Colon (tissue), 2 donors: ENCODE results near the gene CDCA3.
"Not testable (repeated sequence)": the region's sequence is repeated elsewhere in the genome, so short reads cannot be mapped to it uniquely, and the experiment has no call there.

Experiments used
- FAIRE-seq: peaks from 2 replicates; lab custom pipeline; 2012; peaks lifted over from hg19 to GRCh38; lab: Jason Lieb, UNC
- donor health status: control.
- donor health status: control.

Gene CDCA3

GRCh38 chr12:6872073-6873048, 21.3 kb upstream of the CDCA3 start:
- no peak for FAIRE-seq

DNA sequence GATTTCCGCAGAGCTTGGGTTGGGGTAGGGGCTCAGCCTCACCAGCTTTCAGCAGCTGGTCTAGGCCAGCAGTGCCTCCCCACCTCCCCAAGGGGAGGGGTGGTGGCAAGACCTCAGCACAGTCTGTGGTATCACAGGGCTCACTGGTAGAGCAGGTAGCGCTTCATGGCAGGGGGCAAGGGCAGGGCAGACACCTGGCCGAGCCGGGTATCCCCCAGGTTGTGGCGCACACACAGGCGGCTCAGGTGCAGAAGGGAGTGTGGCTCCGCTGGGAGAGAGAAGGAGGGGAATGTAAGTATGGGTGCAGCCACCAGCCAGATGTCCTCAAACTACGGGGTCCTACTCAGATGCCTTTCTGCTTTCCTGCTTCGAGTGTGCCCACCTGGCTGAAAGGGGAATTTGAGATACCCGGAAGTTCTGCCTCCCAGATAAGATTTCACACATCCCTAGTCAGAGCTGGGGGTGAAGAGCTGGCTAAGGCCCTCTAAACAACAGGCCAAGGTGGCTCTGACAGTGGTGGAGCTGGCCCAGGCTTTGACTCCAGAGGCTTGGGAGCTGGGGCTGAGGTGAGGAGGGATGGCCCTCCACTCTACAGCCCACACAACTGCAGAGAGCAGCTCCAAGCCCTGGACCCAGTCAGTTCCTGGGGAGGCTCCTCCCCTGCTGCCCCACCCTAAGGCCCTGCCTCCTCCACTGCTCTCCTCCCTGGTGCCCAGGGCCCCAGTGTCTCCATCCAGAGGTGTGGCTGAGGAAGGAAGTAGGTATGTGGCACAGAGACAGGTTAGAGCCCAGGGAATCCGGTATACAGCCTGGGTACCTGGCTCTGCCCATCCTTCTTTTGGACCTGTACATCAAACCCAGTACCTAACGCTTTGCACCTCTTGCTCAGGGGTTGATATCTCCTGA, 20.2 kb upstream of the CDCA3 start:
- FAIRE-seq: no peak

- not testable (repeated sequence) for FAIRE-seq
Measured at GRCh38 chr12:6870304-6870703, 19.2 kb upstream of the CDCA3 start.

GRCh38 chr12:6869049-6870021, 18.2 kb upstream of the CDCA3 start:
- FAIRE-seq: no peak

DNA sequence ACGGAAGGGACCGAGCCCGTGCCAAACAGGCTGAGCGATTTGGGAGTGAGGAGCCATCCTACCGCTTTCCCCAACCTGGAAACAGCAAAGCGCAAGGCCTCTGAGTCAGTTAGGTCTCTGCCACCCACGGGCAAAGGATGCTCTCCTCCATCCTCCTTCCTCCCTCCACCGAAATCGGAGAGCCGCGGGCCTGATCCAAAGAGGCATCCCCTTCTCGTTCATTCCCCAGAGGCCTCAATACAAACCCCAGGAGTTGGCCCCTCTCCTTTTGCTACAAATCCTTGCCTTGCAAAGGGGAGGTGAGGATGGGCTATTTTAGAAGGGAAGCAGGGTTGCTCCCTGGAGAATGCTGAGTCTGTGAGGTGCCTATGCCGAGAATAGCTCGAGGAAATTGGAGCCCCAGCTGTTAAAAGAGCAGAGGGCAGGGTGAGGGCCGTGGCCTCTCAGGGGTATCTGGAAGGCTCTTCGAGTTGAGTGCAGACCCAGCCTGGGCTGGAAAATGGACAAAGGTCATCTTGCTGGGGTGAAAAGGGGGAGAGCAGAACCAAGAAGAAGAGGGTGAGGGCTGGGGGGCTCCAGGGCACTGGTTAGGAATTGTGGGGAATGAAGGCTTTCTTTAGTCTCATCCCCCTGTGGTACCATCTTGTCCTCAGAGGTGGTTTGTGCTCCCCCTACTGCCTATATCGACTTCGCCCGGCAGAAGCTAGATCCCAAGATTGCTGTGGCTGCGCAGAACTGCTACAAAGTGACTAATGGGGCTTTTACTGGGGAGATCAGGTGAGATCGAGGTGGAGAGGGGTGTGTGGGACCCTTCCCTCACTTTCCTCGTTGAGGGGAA, 17.3 kb upstream of the CDCA3 start:
- no peak for FAIRE-seq

DNA sequence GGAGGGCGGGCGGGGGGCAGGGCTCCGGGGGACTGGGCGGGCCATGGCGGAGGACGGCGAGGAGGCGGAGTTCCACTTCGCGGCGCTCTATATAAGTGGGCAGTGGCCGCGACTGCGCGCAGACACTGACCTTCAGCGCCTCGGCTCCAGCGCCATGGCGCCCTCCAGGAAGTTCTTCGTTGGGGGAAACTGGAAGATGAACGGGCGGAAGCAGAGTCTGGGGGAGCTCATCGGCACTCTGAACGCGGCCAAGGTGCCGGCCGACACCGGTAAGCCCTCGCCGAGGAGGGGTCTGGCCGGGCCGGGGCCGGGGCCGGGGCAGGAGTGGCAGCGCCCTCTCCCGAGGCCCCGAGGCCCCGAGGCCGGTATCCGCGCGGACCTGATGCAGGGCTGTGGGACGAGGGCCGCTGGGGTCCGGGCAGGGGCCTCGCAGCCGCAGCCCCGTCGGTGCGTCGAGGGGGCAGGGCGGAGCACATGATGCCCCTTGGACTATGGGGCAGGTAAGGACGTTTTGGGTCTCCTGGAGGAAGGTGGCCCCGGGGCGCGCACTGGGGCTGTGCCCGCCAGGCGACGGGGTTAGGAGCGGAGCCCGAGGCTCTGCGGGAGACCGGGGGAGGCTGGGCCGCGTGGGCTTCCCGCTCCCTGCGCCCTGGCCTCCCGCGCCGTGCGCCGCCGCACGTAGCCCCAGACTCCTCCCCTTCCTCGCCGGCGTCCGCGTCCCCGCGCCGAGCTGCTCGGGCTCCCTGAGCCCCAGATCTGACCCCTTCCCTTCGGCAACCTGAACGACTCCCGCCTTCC, 16.5 kb upstream of the CDCA3 start, which contains the start of gene TPI1:
Gene TPI1, plus strand, starts transcription at position 119 of the 798 bp plus-strand sequence. Its CDS starts 36 bp downstream, at position 155.
- FAIRE-seq: no peak

DNA sequence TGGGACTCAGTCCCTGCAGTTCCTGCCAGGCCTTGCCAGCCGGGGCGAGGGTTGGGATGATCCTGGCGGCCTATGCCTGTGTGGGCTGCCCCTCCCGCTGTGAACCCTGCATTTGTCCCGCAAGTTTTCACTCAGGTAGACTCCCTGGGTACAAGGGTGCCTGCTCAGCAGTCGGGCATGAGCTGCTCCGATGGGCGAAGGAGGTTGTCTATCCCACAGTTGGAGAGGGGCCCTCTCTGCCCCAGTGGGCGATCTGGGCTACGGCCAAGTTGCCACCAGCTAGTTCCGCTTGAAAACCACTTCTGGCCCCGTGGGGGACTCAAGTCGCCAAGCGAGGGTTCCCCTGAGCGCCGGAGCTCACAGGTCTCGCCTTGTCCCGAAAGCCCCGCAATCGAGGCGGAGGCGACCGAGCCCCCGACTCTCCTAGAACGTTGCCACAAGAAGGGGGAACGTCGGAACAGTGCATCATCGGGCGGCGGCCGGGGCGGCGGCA, 15.9 kb upstream of the CDCA3 start:
- FAIRE-seq: no peak

DNA sequence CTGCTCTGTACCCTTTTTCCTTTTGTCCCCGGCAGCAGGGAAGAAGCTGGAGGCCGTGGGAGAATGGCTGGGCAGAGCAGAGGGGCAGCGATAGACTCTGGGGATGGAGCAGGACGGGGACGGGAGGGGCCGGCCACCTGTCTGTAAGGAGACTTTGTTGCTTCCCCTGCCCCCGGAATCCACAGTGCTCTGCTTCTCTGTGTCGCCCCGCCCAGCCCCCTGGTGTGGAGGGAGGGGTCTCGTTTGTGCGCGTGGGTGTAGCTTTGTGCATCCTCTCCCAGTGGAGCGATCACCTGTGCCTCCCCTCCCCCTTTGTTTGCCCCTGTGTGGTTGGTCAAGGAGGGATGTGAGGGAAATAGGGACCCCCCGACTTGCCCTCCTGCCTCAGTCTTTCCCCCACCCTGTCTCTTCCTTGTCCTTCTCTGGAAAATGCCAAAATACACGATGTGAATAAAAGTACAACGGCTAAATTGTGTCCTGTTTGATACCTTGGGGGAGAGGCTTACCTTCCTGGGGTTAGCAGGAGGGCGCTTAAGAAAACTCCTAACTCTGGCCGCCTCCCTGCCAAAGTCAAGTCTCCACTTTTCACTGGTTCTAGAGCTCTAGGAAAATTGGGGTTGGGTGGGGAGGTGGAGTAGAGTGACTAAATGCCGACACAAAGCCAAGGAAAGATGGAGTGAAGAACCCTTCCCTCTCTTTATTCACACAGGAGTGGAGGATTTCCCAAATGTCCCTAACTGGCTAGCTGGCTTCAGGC, 15.3 kb upstream of the CDCA3 start:
- FAIRE-seq: no peak

- not testable (repeated sequence) for FAIRE-seq
Measured at GRCh38 chr12:6865307-6865706, 14.2 kb upstream of the CDCA3 start.

- FAIRE-seq: no peak
Measured at GRCh38 chr12:6863586-6864321, 12.7 kb upstream of the CDCA3 start.

- no peak for FAIRE-seq
Measured at GRCh38 chr12:6863033-6863432, 11.9 kb upstream of the CDCA3 start.

DNA sequence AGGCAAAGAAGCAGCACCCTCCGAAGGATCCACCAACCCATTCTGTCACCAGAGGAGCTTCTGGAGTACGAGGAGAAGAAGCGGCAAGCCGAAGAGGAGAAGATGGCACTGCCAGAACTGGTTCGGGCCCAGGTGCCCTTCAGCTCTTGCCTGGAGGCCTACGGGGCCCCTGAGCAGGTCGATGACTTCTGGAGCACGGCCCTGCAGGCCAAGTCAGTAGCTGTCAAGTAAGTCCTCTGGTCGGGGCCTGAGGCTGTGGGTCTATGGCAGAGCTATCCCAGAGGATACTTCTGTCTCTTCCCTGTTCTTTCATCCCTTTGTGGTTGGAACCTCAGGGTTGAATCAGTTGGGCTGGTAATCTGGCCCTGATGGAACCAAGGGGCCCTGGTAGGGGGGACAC, 10.3 kb upstream of the CDCA3 start:
- FAIRE-seq: no peak

- no peak for FAIRE-seq
Measured at GRCh38 chr12:6860942-6861341, 9.9 kb upstream of the CDCA3 start.

DNA sequence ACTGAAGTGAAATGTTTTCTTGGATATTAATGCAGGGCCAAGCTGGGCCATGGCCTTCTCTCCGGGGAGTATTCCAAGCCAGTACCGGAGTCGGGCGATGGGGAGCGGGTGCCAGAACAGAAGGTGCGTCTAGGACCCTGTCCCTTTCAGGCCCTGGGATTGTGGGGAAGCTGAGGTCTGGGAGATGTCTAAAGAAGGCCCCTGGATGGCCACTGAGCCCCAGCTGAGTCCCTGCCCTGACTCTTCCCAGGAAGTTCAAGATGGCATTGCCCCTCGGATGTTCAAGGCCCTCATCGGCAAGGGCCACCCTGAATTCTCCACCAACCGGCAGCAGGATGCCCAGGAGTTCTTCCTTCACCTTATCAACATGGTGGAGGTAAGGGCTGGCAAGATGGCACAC, 9.0 kb upstream of the CDCA3 start:
- no peak for FAIRE-seq

- no peak for FAIRE-seq
Measured at GRCh38 chr12:6858799-6859198, 7.7 kb upstream of the CDCA3 start.

DNA sequence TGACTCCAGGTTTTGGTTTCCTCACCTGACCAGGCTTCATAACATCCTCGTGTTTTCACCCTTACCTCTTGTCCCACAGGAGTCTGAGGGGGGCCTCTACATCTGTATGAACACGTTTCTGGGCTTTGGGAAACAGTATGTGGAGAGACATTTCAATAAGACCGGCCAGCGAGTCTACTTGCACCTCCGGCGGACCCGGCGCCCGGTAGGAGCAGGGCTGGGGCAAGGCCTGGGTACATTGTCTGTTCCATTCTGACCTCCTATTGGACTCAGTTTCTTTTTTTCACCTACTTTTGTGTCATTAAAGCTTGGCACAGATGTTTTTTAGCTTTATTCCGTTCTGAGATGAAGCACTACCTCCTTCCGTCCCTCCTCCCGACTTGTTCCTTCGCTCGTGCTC, 4.2 kb upstream of the CDCA3 start:
- no peak for FAIRE-seq

GRCh38 chr12:6854036-6854435, 3.0 kb upstream of the CDCA3 start:
- no peak for FAIRE-seq

DNA sequence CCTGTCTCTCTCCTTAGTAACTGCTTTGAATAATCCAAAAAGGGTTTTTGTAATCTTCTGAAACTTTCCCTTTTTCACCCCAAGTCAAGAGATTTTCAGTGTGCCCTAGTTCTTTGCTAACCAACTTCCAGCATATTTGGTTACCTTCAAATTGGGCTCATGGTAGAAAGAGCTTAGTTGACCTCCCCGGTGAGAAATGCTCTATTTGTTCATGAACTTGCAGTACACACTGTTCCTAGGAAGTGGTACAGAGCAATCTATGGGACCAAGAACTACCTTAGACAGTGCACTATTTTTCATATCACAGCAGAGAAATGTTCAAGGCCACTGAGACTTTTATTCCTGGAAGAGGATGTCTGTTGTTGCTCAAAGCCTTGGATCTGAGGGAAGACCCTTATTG, 2.5 kb upstream of the CDCA3 start:
- FAIRE-seq: no peak
